K562 (cell line): ENCODE data around the gene CRADD. TPM values are rescaled to one million over a fixed set of nuclear protein-coding genes. Genes with fewer than 3 reads are reported as not detected.

Experiments
- ADNP ChIP-seq: fragments of 200-800 bp; sonication (Bioruptor generic); IDR thresholded peaks from 2 replicates; pipeline ENCODE4 v1.6.1; 2016; ENCODE audit warnings: missing genetic modification characterization, missing compliant biosample characterization
- ATF7 ChIP-seq: fragments of 450-650 bp; IDR thresholded peaks from 2 replicates; pipeline ENCODE4 v1.7.1; 2014; ENCODE audit warnings: mild to moderate bottlenecking, moderate library complexity
- E2F5 ChIP-seq: sonication (generic); formaldehyde crosslinking; IDR thresholded peaks from 2 replicates; pipeline ENCODE4 v1.8.0; 2022; ENCODE audit warnings: mild to moderate bottlenecking, missing genetic modification reagents
- FIP1L1 ChIP-seq: fragments of 200-400 bp; formaldehyde crosslinking; IDR thresholded peaks from 2 replicates; pipeline ENCODE4 v1.6.1; 2018; ENCODE audit warnings: mild to moderate bottlenecking, low read depth, low read length; ENCODE audit not compliant: poor library complexity, severe bottlenecking
- HDAC1 ChIP-seq, 2 experiments: fragments of 450-650 bp; IDR thresholded peaks; 2 replicates each; pipeline ENCODE4 v1.6.1; 2016 to 2017; ENCODE audit warnings: inconsistent platforms in 1 of 2, mild to moderate bottlenecking in 1 of 2, moderate library complexity in 1 of 2
- KLF6 ChIP-seq: fragments of 250-450 bp; sonication (Bioruptor Pico); IDR thresholded peaks from 2 replicates; pipeline ENCODE4 v1.4.0; 2020; ENCODE audit warnings: mild to moderate bottlenecking, moderate library complexity, borderline replicate concordance
- MCM2 ChIP-seq: fragments of 450-650 bp; IDR thresholded peaks from 2 replicates; pipeline ENCODE4 v1.6.1; 2017; ENCODE audit warnings: low read depth, mild to moderate bottlenecking
- NR2C1 ChIP-seq, 2 experiments: fragments of 450-650 bp; IDR thresholded peaks; 2 replicates each; pipeline ENCODE4 v1.6.1; 2017; ENCODE audit warnings: mild to moderate bottlenecking in 2 of 2, antibody characterized with exemption in 1 of 2, inconsistent platforms in 1 of 2, missing compliant biosample characterization in 1 of 2, missing genetic modification characterization in 1 of 2
- RBM15 ChIP-seq: fragments of 200-400 bp; formaldehyde crosslinking; IDR thresholded peaks from 2 replicates; pipeline ENCODE4 v1.6.1; 2018; ENCODE audit warnings: mild to moderate bottlenecking, low read length, moderate library complexity; ENCODE audit not compliant: insufficient read depth
- SPI1 ChIP-seq: IDR thresholded peaks from 2 replicates; pipeline ENCODE4 v1.6.1; 2011; ENCODE audit warnings: low read depth, low read length, control low read depth, borderline replicate concordance
- SRSF1 ChIP-seq: fragments of 200-400 bp; formaldehyde crosslinking; IDR thresholded peaks from 2 replicates; pipeline ENCODE4 v1.6.1; 2017; ENCODE audit warnings: mild to moderate bottlenecking, low read depth, low read length, moderate library complexity
- ZKSCAN8 ChIP-seq: fragments of 200-800 bp; sonication (Bioruptor generic); IDR thresholded peaks from 2 replicates; pipeline ENCODE4 v1.6.1; 2016; ENCODE audit warnings: missing genetic modification characterization, missing compliant biosample characterization
- ZNF165 ChIP-seq: fragments of 250-450 bp; sonication (Bioruptor Pico); IDR thresholded peaks from 2 replicates; pipeline ENCODE4 v1.4.0; 2020; ENCODE audit warnings: borderline replicate concordance
- ZNF311 ChIP-seq: fragments of 250-450 bp; sonication (Bioruptor Pico); IDR thresholded peaks from 2 replicates; pipeline ENCODE4 v1.4.0; 2020; ENCODE audit warnings: mild to moderate bottlenecking, moderate library complexity
- ZNF316 ChIP-seq: fragments of 450-650 bp; IDR thresholded peaks from 2 replicates; pipeline ENCODE4 v1.6.1; 2016
- ZNF354B ChIP-seq: fragments of 250-450 bp; sonication (Bioruptor Pico); IDR thresholded peaks from 2 replicates; pipeline ENCODE4 v1.4.0; 2020
- ZNF395 ChIP-seq: fragments of 200-800 bp; sonication (Bioruptor generic); IDR thresholded peaks from 2 replicates; pipeline ENCODE4 v1.6.1; 2017; ENCODE audit warnings: missing genetic modification characterization, missing compliant biosample characterization
- ZNF75A ChIP-seq: fragments of 450-650 bp; formaldehyde crosslinking; IDR thresholded peaks from 2 replicates; pipeline ENCODE4 v1.4.0; 2020; ENCODE audit warnings: mild to moderate bottlenecking
- ZZZ3 ChIP-seq: fragments of 450-650 bp; IDR thresholded peaks from 2 replicates; pipeline ENCODE4 v1.6.1; 2016; ENCODE audit warnings: antibody characterized with exemption, mild to moderate bottlenecking, moderate library complexity
- polyA plus RNA-seq, 8 experiments: library from polyadenylated mRNA; depleted of rRNA in 4 of 8; stranded (reverse) in 5 of 8; unstranded in 3 of 8; fragments of >200 nt; fragmentation: Nextera tagmentation in 2 of 8; fragmentation: Illumina TruSeq in 1 of 8; extraction: Ambion mirVana in 2 of 8; extraction: Trizol in 1 of 8; gene quantifications; 2 replicates each; pipeline versions ENCODE4 v1.2.1 to v1.2.3, GENCODE V29; 2011 to 2014; ENCODE audit warnings: inconsistent platforms in 1 of 8, missing spikeins in 1 of 8
- total RNA-seq, 7 experiments: library from RNA; depleted of rRNA in 6 of 7; stranded (reverse); fragments of >200 nt in 6 of 7; fragmentation: Illumina TruSeq in 2 of 7; extraction: Trizol in 2 of 7; gene quantifications; 2 replicates each; pipeline versions ENCODE4 v1.2.1 to v1.2.3, GENCODE V29; 2011 to 2021; ENCODE audit warnings: low replicate concordance in 1 of 7
- TF ChIP-seq, protein P1 (sequence below): fragments of 250-450 bp; sonication (Bioruptor Pico); IDR thresholded peaks from 2 replicates; pipeline ENCODE4 v1.8.0; 2021; ENCODE audit warnings: moderate library complexity, mild to moderate bottlenecking, inconsistent platforms
- TF ChIP-seq, protein P2 (sequence below): sonication (generic); formaldehyde crosslinking; IDR thresholded peaks from 2 replicates; pipeline ENCODE4 v1.8.0; 2022; ENCODE audit warnings: missing genetic modification reagents, mild to moderate bottlenecking, borderline replicate concordance

CRADD gene
- total and polyA plus RNA-seq, 9 of the 15 experiments (the other 6 are each of a cell fraction or from before 2014, with no cell fraction given) = 20.5 to 41.1 (median 25.9) TPM

- TF ChIP-seq KLF6 (CRISPR knock-in tag) (no peak), ZKSCAN8 (0 out of 2 replicates have a peak, but pooled peaks have one; percentile 11), RBM15 (no peak), NR2C1 (IDR thresholded peaks at IDR 0.05) (no peak), NR2C1 (tag; IDR thresholded peaks at IDR 0.05) (no peak; the same call in 1 of the 2 replicates), HDAC1 (IDR thresholded peaks at IDR 0.05) (no peak), ZNF165 (CRISPR knock-in tag) (no peak), ZNF75A (no peak), ZNF311 (CRISPR knock-in tag) (no peak), FIP1L1 (no peak), ZNF316 (peak; percentile 46; the same call in 1 of the 2 replicates), MCM2 (no peak), SPI1 (no peak), ATF7 (no peak), ADNP (tag) (0 out of 2 replicates have a peak, but pooled peaks have one; percentile 2), ZZZ3 (no peak), E2F5 (CRISPR knock-in tag) (no peak), SRSF1 (no peak), ZNF354B (CRISPR knock-in tag) (no peak), ZNF395 (CRISPR knock-in tag) (peak; percentile 72)
- TF ChIP-seq, protein P1, sequence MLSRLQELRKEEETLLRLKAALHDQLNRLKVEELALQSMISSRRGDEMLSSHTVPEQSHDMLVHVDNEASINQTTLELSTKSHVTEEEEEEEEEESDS = no peak
- TF ChIP-seq, protein P2, sequence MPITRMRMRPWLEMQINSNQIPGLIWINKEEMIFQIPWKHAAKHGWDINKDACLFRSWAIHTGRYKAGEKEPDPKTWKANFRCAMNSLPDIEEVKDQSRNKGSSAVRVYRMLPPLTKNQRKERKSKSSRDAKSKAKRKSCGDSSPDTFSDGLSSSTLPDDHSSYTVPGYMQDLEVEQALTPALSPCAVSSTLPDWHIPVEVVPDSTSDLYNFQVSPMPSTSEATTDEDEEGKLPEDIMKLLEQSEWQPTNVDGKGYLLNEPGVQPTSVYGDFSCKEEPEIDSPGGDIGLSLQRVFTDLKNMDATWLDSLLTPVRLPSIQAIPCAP (CRISPR knock-in tag) = no peak
Observed at GRCh38 chr12:93760275-93760875, 83.2 kb downstream of the CRADD start (continued).
